ENCODE results near the gene SNX5. TPM values are rescaled to one million over a fixed set of nuclear protein-coding genes. Genes with fewer than 3 reads are reported as not detected.

The SNX5 gene
- total and polyA plus RNA-seq, 4 donors = 51.2 to 70.9 (median 59.3) TPM

GRCh38 chr20:17896771-17897369, 71.7 kb downstream of the SNX5 start:
- Histone ChIP-seq H3K9me3 (ENCODE audit: control insufficient read depth, low read length) (no peaks in the 10 kb centered on the region), H3K36me3 (ENCODE audit: control insufficient read depth in 1 of 2, insufficient read depth in 2 of 2, low read length in 1 of 2) (no peaks in the 10 kb centered on the region), H3K27ac (ENCODE audit: low read depth in 1 of 2, low read length in 2 of 2) (no peak overlapping the region), H3K4me1 (ENCODE audit: control insufficient read depth in 1 of 2, insufficient read depth in 2 of 2, low read length in 2 of 2) (no peaks in the 10 kb centered on the region), H3K27me3 (ENCODE audit: control insufficient read depth in 1 of 2, insufficient read depth in 2 of 2, low read length in 1 of 2) (no peaks in the 10 kb centered on the region), H3K4me3 (ENCODE audit: low read length in 2 of 2) (no peak overlapping the region)
- intact Hi-C loops (cut with DNase I) = loop anchor here (5.0 to 10.0 kb wide), 7 partner anchors 55 to 395 kb away; partner anchors contain the start of genes BFSP1 (in 1 of the 2) and RRBP1 (in 1 of the 2)
- DNase-seq (no peak), ATAC-seq (ENCODE audit: low FRiP score) (no peak)
- WGBS, 2 donors = 83 to 93% methylated on average over 3 of the region's 3 CpGs

GRCh38 chr20:17896193-17896723, 72.3 kb downstream of the SNX5 start:
- intact Hi-C loops (cut with DNase I) = loop anchor here (5.0 to 10.0 kb wide), 7 partner anchors 54 to 394 kb away; partner anchors contain the start of genes BFSP1 (in 1 of the 2) and RRBP1 (in 1 of the 2)
- no peaks in the 10 kb centered on the region for H3K9me3 ChIP-seq (ENCODE audit: control insufficient read depth, low read length)
- DNase-seq = no peak
- WGBS, 2 donors = 10 to 13% methylated on average over 9 of the region's 9 CpGs
- peak overlapping the region in 1 of 2 donors; percentile 25 for H3K27ac ChIP-seq (ENCODE audit: low read depth in 1 of 2, low read length in 2 of 2)
- peak; percentile 39 for ATAC-seq (ENCODE audit: low FRiP score)
- H3K4me3 ChIP-seq (ENCODE audit: low read length in 2 of 2) = no peak overlapping the region
- no peaks in the 10 kb centered on the region for H3K4me1 ChIP-seq (ENCODE audit: control insufficient read depth in 1 of 2, insufficient read depth in 2 of 2, low read length in 2 of 2)
- H3K27me3 ChIP-seq (ENCODE audit: control insufficient read depth in 1 of 2, insufficient read depth in 2 of 2, low read length in 1 of 2) = no peaks in the 10 kb centered on the region
- no peaks in the 10 kb centered on the region for H3K36me3 ChIP-seq (ENCODE audit: control insufficient read depth in 1 of 2, insufficient read depth in 2 of 2, low read length in 1 of 2)

GRCh38 chr20:17895641-17896171, 72.9 kb downstream of the SNX5 start:
- peak; percentile 88 to 93 for DNase-seq
- no peaks in the 10 kb centered on the region for H3K27me3 ChIP-seq (ENCODE audit: control insufficient read depth in 1 of 2, insufficient read depth in 2 of 2, low read length in 1 of 2)
- ATAC-seq (ENCODE audit: low FRiP score) = peak; percentile 69
- H3K36me3 ChIP-seq (ENCODE audit: control insufficient read depth in 1 of 2, insufficient read depth in 2 of 2, low read length in 1 of 2) = no peaks in the 10 kb centered on the region
- no peaks in the 10 kb centered on the region for H3K4me1 ChIP-seq (ENCODE audit: control insufficient read depth in 1 of 2, insufficient read depth in 2 of 2, low read length in 2 of 2)
- peak overlapping the region; percentile 22 to 67 for H3K4me3 ChIP-seq (ENCODE audit: low read length in 2 of 2)
- WGBS, 2 donors = 0 to 1% methylated on average over 17 of the region's 17 CpGs
- H3K9me3 ChIP-seq (ENCODE audit: control insufficient read depth, low read length) = no peaks in the 10 kb centered on the region
- peak overlapping the region in 1 of 2 donors; percentile 87 for H3K27ac ChIP-seq (ENCODE audit: low read depth in 1 of 2, low read length in 2 of 2)
- intact Hi-C loops (cut with DNase I) = loop anchor here (5.0 to 10.0 kb wide), 7 partner anchors 53 to 393 kb away; partner anchors contain the start of genes BFSP1 (in 1 of the 2) and RRBP1 (in 1 of the 2)

- H3K4me1 ChIP-seq (ENCODE audit: control insufficient read depth in 1 of 2, insufficient read depth in 2 of 2, low read length in 2 of 2) = no peaks in the 10 kb centered on the region
- intact Hi-C loops (cut with DNase I) = loop anchor here in 1 of 2 donors (10.0 kb wide), 2 partner anchors 239 to 359 kb away; partner anchors contain the start of gene BFSP1
- no peak overlapping the region for H3K4me3 ChIP-seq (ENCODE audit: low read length in 2 of 2)
- peaks cover 2% of the 10 kb centered on the region for H3K9me3 ChIP-seq (ENCODE audit: control insufficient read depth, low read length)
- no peaks in the 10 kb centered on the region for H3K36me3 ChIP-seq (ENCODE audit: control insufficient read depth in 1 of 2, insufficient read depth in 2 of 2, low read length in 1 of 2)
- no peaks in the 10 kb centered on the region for H3K27me3 ChIP-seq (ENCODE audit: control insufficient read depth in 1 of 2, insufficient read depth in 2 of 2, low read length in 1 of 2)
- WGBS, 2 donors = 81% methylated on average over 3 of the region's 3 CpGs
- DNase-seq (no peak), ATAC-seq (ENCODE audit: low FRiP score) (no peak)
- no peak overlapping the region for H3K27ac ChIP-seq (ENCODE audit: low read depth in 1 of 2, low read length in 2 of 2)
Observed at GRCh38 chr20:17893445-17893844, 75.1 kb downstream of the SNX5 start.

- 24 to 25% methylated on average over 2 of the region's 2 CpGs for WGBS, 2 donors
- intact Hi-C loops (cut with DNase I) = loop anchor here in 1 of 2 donors (10.0 kb wide), 2 partner anchors 238 to 358 kb away; partner anchors contain the start of gene BFSP1
Observed at GRCh38 chr20:17892189-17892938, 76.2 kb downstream of the SNX5 start.

More at GRCh38 chr20:17892189-17892938, 76.2 kb downstream of the SNX5 start:
- no peak for ATAC-seq (ENCODE audit: low FRiP score)
- Histone ChIP-seq H3K4me1 (ENCODE audit: control insufficient read depth in 1 of 2, insufficient read depth in 2 of 2, low read length in 2 of 2) (no peaks in the 10 kb centered on the region), H3K9me3 (ENCODE audit: control insufficient read depth, low read length) (peaks cover 2% of the 10 kb centered on the region), H3K27me3 (ENCODE audit: control insufficient read depth in 1 of 2, insufficient read depth in 2 of 2, low read length in 1 of 2) (no peaks in the 10 kb centered on the region), H3K36me3 (ENCODE audit: control insufficient read depth in 1 of 2, insufficient read depth in 2 of 2, low read length in 1 of 2) (no peaks in the 10 kb centered on the region), H3K4me3 (ENCODE audit: low read length in 2 of 2) (no peak overlapping the region), H3K27ac (ENCODE audit: low read depth in 1 of 2, low read length in 2 of 2) (no peak overlapping the region)
- no peak for DNase-seq

Other genes starting within 250 kb of the SNX5 start
- 10 to 100 TPM; 10.8 to 14.7 TPM for gene MGME1, start 224 bp upstream of the SNX5 start, total RNA-seq
- 10 to 100 TPM in 1 of 2 donors, 1 to 10 TPM in 1; 8.8 to 13.4 TPM for gene MGME1, start 224 bp upstream of the SNX5 start, polyA plus RNA-seq
- not detected for gene OVOL2, start 89.1 kb upstream of the SNX5 start, total RNA-seq
- 1 to 10 TPM in 1 of 2 donors, under 1 TPM in 1; 0.08 to 3.1 TPM for gene OVOL2, start 89.1 kb upstream of the SNX5 start, polyA plus RNA-seq
- 10 to 100 TPM in 1 of 2 donors, 1 to 10 TPM in 1; 8.3 to 11.8 TPM for gene KAT14, start 169.1 kb upstream of the SNX5 start, total RNA-seq
- gene KAT14, start 169.1 kb upstream of the SNX5 start, polyA plus RNA-seq = 1 to 10 TPM; 4.7 to 5.0 TPM
- 10 to 100 TPM in 1 of 2 donors, 1 to 10 TPM in 1; 8.0 to 10.6 TPM for gene PET117, start 169.1 kb upstream of the SNX5 start, total RNA-seq
- gene PET117, start 169.1 kb upstream of the SNX5 start, polyA plus RNA-seq = 10 to 100 TPM in 1 of 2 donors, 1 to 10 TPM in 1; 7.6 to 19.4 TPM

All from aorta (tissue), 5 donors.